H1 (cell line): ENCODE results near the gene FADD. TPM values are rescaled to one million over a fixed set of nuclear protein-coding genes. Genes with fewer than 3 reads are reported as not detected.

Experiments used
- CTCF ChIA-PET: fragments of 300-600 bp; sonication (Branson Sonifier 250); formaldehyde crosslinking; loops from one replicate; lab custom pipeline; 2021; ENCODE audit not compliant: partially characterized antibody; lab: Charles Lee
- POLR2A ChIA-PET: fragments of 300-600 bp; sonication (Branson Sonifier 250); formaldehyde crosslinking; loops from one replicate; lab custom pipeline; 2021; ENCODE audit warnings: inconsistent platforms; ENCODE audit not compliant: partially characterized antibody; lab: Charles Lee
- DNase-seq, 2 experiments: peaks; one replicate each; pipeline versions ENCODE4 v3.0.0 to v3.0.0-alpha.2; 2010 to 2022; ENCODE audit warnings: low spot score in 2 of 2, low read depth in 1 of 2, mixed read lengths in 1 of 2
- FAIRE-seq: peaks from 2 replicates; lab custom pipeline; 2011; peaks lifted over from hg19 to GRCh38; lab: Jason Lieb, UNC
- H2AFZ ChIP-seq: 2 replicates; pipeline ENCODE4 v1.8.1; 2012; ENCODE audit warnings: low read length, inconsistent platforms
- H2AK5ac ChIP-seq: 2 replicates; pipeline ENCODE4 v1.6.1; 2013; ENCODE audit warnings: low read depth, low read length
- H2BK120ac ChIP-seq: replicated peaks from 2 replicates; pipeline ENCODE3; 2013; ENCODE audit warnings: low read depth, low read length, inconsistent platforms
- H2BK12ac ChIP-seq: 2 replicates; pipeline ENCODE4 v1.6.1; 2013; ENCODE audit warnings: low read depth, low read length
- H2BK15ac ChIP-seq: 2 replicates; pipeline ENCODE4 v1.6.1; 2013; ENCODE audit warnings: low read length
- H2BK20ac ChIP-seq: 2 replicates; pipeline ENCODE4 v1.6.1; 2013; ENCODE audit warnings: low read length
- H2BK5ac ChIP-seq: 2 replicates; pipeline ENCODE4 v1.6.1; 2013; ENCODE audit warnings: low read depth, low read length
- H3K14ac ChIP-seq: 2 replicates; pipeline ENCODE4 v1.6.1; 2013; ENCODE audit warnings: inconsistent platforms; ENCODE audit not compliant: insufficient read length
- H3K18ac ChIP-seq: 2 replicates; pipeline ENCODE4 v1.6.1; 2013; ENCODE audit warnings: low read length; ENCODE audit errors: extremely low read depth
- H3K23ac ChIP-seq: 2 replicates; pipeline ENCODE4 v1.6.1; 2013; ENCODE audit warnings: inconsistent platforms; ENCODE audit not compliant: insufficient read length
- H3K23me2 ChIP-seq: 2 replicates; pipeline ENCODE4 v1.6.1; 2013; ENCODE audit warnings: low read depth, low read length
- H3K27ac ChIP-seq: 2 replicates; pipeline ENCODE4 v1.6.1; 2011; ENCODE audit warnings: low read depth, low read length, inconsistent platforms
- H3K27me3 ChIP-seq, 4 experiments: replicated peaks in 1 of 4; 1 replicate in 1 of 4; 2 replicates in 3 of 4; pipeline versions ENCODE4 v1.6.1 to v1.8.1; 2011 to 2013; ENCODE audit warnings: low read length in 3 of 4, mild to moderate bottlenecking in 3 of 4, inconsistent platforms in 2 of 4, mixed read lengths in 2 of 4, moderate library complexity in 1 of 4; ENCODE audit not compliant: control insufficient read depth in 3 of 4, insufficient read depth in 3 of 4; ENCODE audit errors: extremely low read depth in 1 of 4
- H3K36me3 ChIP-seq, 4 experiments: 2 replicates each; pipeline versions ENCODE4 v1.6.1 to v1.8.1; 2011 to 2013; ENCODE audit warnings: mild to moderate bottlenecking in 4 of 4, low read length in 3 of 4, moderate library complexity in 2 of 4, control low read depth in 1 of 4, inconsistent platforms in 1 of 4; ENCODE audit not compliant: insufficient read depth in 4 of 4, control insufficient read depth in 2 of 4
- H3K4ac ChIP-seq: replicated peaks from 2 replicates; pipeline ENCODE3; 2013; ENCODE audit warnings: low read length, low read depth, mixed read lengths, inconsistent platforms; ENCODE audit not compliant: insufficient read length
- H3K4me1 ChIP-seq, 4 experiments: replicated peaks in 1 of 4; 1 replicate in 1 of 4; 2 replicates in 3 of 4; pipeline versions ENCODE4 v1.6.1 to v1.8.1; 2011 to 2013; ENCODE audit warnings: low read length in 3 of 4, inconsistent platforms in 2 of 4, mixed read lengths in 1 of 4; ENCODE audit not compliant: insufficient read depth in 4 of 4, control insufficient read depth in 3 of 4
- H3K4me2 ChIP-seq, 2 experiments: 2 replicates each; pipeline versions ENCODE4 v1.6.1 to v1.8.1; 2011 to 2013; ENCODE audit warnings: low read depth in 2 of 2, low read length in 2 of 2, control low read depth in 1 of 2, inconsistent platforms in 1 of 2, mild to moderate bottlenecking in 1 of 2; ENCODE audit not compliant: insufficient read depth in 1 of 2
- H3K4me3 ChIP-seq, 4 experiments: fragments of 200-600, 300-600 bp in 1 of 4; sonication (generic), shearing (Covaris generic), sonication (Bioruptor Twin) in 1 of 4; 2 replicates each; pipeline versions ENCODE4 v1.5.1 to v1.8.1; 2011 to 2016; ENCODE audit warnings: low read length in 4 of 4, low read depth in 3 of 4, control low read depth in 2 of 4, inconsistent platforms in 2 of 4, mild to moderate bottlenecking in 2 of 4, mixed read lengths in 1 of 4, moderate library complexity in 1 of 4; ENCODE audit not compliant: insufficient read depth in 2 of 4; ENCODE audit errors: extremely low read depth in 1 of 4
- H3K56ac ChIP-seq: replicated peaks from 2 replicates; pipeline ENCODE3; 2013; ENCODE audit warnings: low read depth, mild to moderate bottlenecking, mixed read lengths, low read length, inconsistent platforms; ENCODE audit not compliant: insufficient read length
- H3K79me1 ChIP-seq: 2 replicates; pipeline ENCODE4 v1.6.1; 2013; ENCODE audit warnings: low read depth, low read length, control low read depth
- H3K79me2 ChIP-seq, 2 experiments: 2 replicates each; pipeline versions ENCODE4 v1.6.1 to v1.8.1; 2012 to 2013; ENCODE audit warnings: low read length in 2 of 2, mild to moderate bottlenecking in 2 of 2, inconsistent platforms in 1 of 2; ENCODE audit not compliant: insufficient read depth in 2 of 2, control insufficient read depth in 1 of 2
- H3K9ac ChIP-seq, 4 experiments: replicated peaks in 1 of 4; 1 replicate in 1 of 4; 2 replicates in 3 of 4; pipeline versions ENCODE4 v1.6.1 to v1.8.1; 2011 to 2013; ENCODE audit warnings: low read depth in 3 of 4, low read length in 3 of 4, control low read depth in 2 of 4, mild to moderate bottlenecking in 2 of 4, moderate library complexity in 2 of 4, inconsistent platforms in 1 of 4; ENCODE audit errors: extremely low read depth in 1 of 4
- H3K9me3 ChIP-seq, 2 experiments: 2 replicates each; pipeline versions ENCODE4 v1.6.1 to v1.8.1; 2012 to 2013; ENCODE audit warnings: mild to moderate bottlenecking in 2 of 2, moderate library complexity in 2 of 2, control low read depth in 1 of 2, inconsistent platforms in 1 of 2, low read depth in 1 of 2, low read length in 1 of 2, mixed read lengths in 1 of 2; ENCODE audit not compliant: insufficient read depth in 2 of 2
- H4K20me1 ChIP-seq, 2 experiments: replicated peaks in 1 of 2; 2 replicates each; pipeline versions ENCODE3 to v1.8.1; 2011 to 2013; ENCODE audit warnings: inconsistent platforms in 2 of 2, low read length in 2 of 2, mild to moderate bottlenecking in 1 of 2; ENCODE audit not compliant: insufficient read depth in 2 of 2, control insufficient read depth in 1 of 2
- H4K5ac ChIP-seq: 2 replicates; pipeline ENCODE4 v1.6.1; 2013; ENCODE audit warnings: low read length, low read depth, mixed read lengths, inconsistent platforms; ENCODE audit not compliant: insufficient read length
- H4K8ac ChIP-seq: 2 replicates; pipeline ENCODE4 v1.8.0; 2013; ENCODE audit warnings: mild to moderate bottlenecking, moderate library complexity, low read length, inconsistent platforms; ENCODE audit not compliant: insufficient read depth; ENCODE audit errors: extremely low read depth
- H4K91ac ChIP-seq: replicated peaks from 2 replicates; pipeline ENCODE3; 2013; ENCODE audit warnings: low read length, mixed read lengths, inconsistent platforms; ENCODE audit not compliant: insufficient read length
- BRCA1 ChIP-seq: IDR thresholded peaks from 2 replicates; pipeline ENCODE4 v1.6.1; 2012; ENCODE audit warnings: low read depth, low read length, improper control_type of control experiment
- CBX5 ChIP-seq: fragments of 300-800, 300-1000 bp; sonication (generic); IDR thresholded peaks from 2 replicates; pipeline ENCODE4 v1.7.1; 2016; ENCODE audit warnings: antibody characterized with exemption, low read length, low read depth
- EP300 ChIP-seq, 2 experiments: IDR thresholded peaks; 1 replicate in 1 of 2; 2 replicates in 1 of 2; pipeline ENCODE4 v1.6.1; 2011 to 2012; ENCODE audit warnings: low read depth in 2 of 2, low read length in 2 of 2, mild to moderate bottlenecking in 2 of 2, borderline replicate concordance in 1 of 2, inconsistent platforms in 1 of 2, moderate library complexity in 1 of 2
- GTF2F1 ChIP-seq: IDR thresholded peaks from 2 replicates; pipeline ENCODE4 v1.6.1; 2012; ENCODE audit warnings: low read depth, low read length, improper control_type of control experiment, borderline replicate concordance
- HDAC2 ChIP-seq, 2 experiments: fragments of 300-600 bp in 1 of 2; sonication (generic) in 1 of 2; IDR thresholded peaks; 2 replicates each; pipeline ENCODE4 v1.6.1; 2011 to 2012; ENCODE audit warnings: low read depth in 2 of 2, low read length in 2 of 2, mild to moderate bottlenecking in 2 of 2, moderate library complexity in 2 of 2, borderline replicate concordance in 1 of 2, inconsistent platforms in 1 of 2
- KDM1A ChIP-seq: fragments of 200-600, 300-600 bp; sonication (generic); IDR thresholded peaks from 2 replicates; pipeline ENCODE4 v1.7.1; 2016; ENCODE audit warnings: mild to moderate bottlenecking, low read length, borderline replicate concordance
- KDM5A ChIP-seq: fragments of 200-600 bp; IDR thresholded peaks from 2 replicates; pipeline ENCODE4 v1.7.1; 2012; ENCODE audit warnings: mild to moderate bottlenecking, low read length, inconsistent platforms, mixed read lengths
- NANOG ChIP-seq: IDR thresholded peaks from 2 replicates; pipeline ENCODE4 v1.6.1; 2011; ENCODE audit warnings: low read length, low read depth, mild to moderate bottlenecking, inconsistent platforms; ENCODE audit not compliant: insufficient read depth, poor library complexity, severe bottlenecking
- NRF1 ChIP-seq: IDR thresholded peaks from 2 replicates; pipeline ENCODE4 v1.6.1; 2011; ENCODE audit warnings: mild to moderate bottlenecking, low read depth, low read length, improper control_type of control experiment
- POLR2AphosphoS5 ChIP-seq: IDR thresholded peaks from 2 replicates; pipeline ENCODE4 v1.6.1; 2011; ENCODE audit warnings: low read depth, low read length
- POU5F1 ChIP-seq: IDR thresholded peaks from 2 replicates; pipeline ENCODE4 v1.6.1; 2011; ENCODE audit warnings: low read depth, mild to moderate bottlenecking, low read length, moderate library complexity
- SP1 ChIP-seq: IDR thresholded peaks from 2 replicates; pipeline ENCODE4 v1.6.1; 2011; ENCODE audit warnings: low read depth, low read length
- TEAD4 ChIP-seq: IDR thresholded peaks from 2 replicates; pipeline ENCODE4 v1.6.1; 2012; ENCODE audit warnings: low read depth, low read length, inconsistent platforms, mixed read lengths
- WGBS, 2 experiments: shearing (Covaris generic) in 1 of 2; methylation state at CpG; one replicate each; pipeline versions ENCODE4 v1.1.6 to v1.1.7; 2013 to 2015; ENCODE audit warnings: low lambda C conversion rate in 2 of 2, mixed read lengths in 2 of 2, inconsistent platforms in 1 of 2, low coverage in 1 of 2, missing lambda C conversion rate in 1 of 2; ENCODE audit not compliant: insufficient replicate concordance in 2 of 2, insufficient coverage in 1 of 2, insufficient read length in 1 of 2; ENCODE audit errors: extremely low coverage in 1 of 2, missing lambda C conversion rate in 1 of 2; 5-methylcytosine and 5-hydroxymethylcytosine counted together
- polyA plus RNA-seq, 7 experiments: library from polyadenylated mRNA; depleted of rRNA in 3 of 7; stranded (reverse) in 5 of 7; unstranded in 2 of 7; fragments of >200 nt in 5 of 7; fragments of 200-250 nt in 2 of 7; gene quantifications; 1 replicate in 5 of 7; 2 replicates in 1 of 7; 4 replicates in 1 of 7; pipeline versions ENCODE4 v1.2.1 to v1.2.3, GENCODE V29; 2011 to 2013; ENCODE audit warnings: missing spikeins in 2 of 7, mixed read lengths in 2 of 7
- total RNA-seq: library from RNA; stranded (reverse); fragmentation: NEBNext Ultra II Directional; extraction: Animal tissue kit (Norgen Biotek cat#: 25700); gene quantifications from 2 replicates; pipeline ENCODE4 v1.2.1, GENCODE V29; 2021

The FADD gene
- total and polyA plus RNA-seq, 2 of the 8 experiments (the other 6 are each of a cell fraction or from before 2014, with no cell fraction given): 29.0 to 43.9 TPM

GRCh38 chr11:70210530-70210929 is 7.4 kb downstream of the FADD start:
- Histone ChIP-seq H4K20me1 (peaks cover 9 to 19% of the 10 kb centered on the region in 2 experiments), H3K79me2 (peaks cover 0 to 16% of the 10 kb centered on the region in 2 experiments; a peak in 3 of 4 replicates), H4K91ac (no peak overlapping the region), H2AFZ (no peak overlapping the region), H3K4me1 (peaks cover 0 to 18% (median 3%) of the 10 kb centered on the region in 4 experiments; a peak in 4 of 7 replicates), H3K9ac (no peak overlapping the region), H3K27ac (no peak overlapping the region), H3K23ac (no peak overlapping the region), H3K23me2 (no peaks in the 10 kb centered on the region), H4K5ac (no peak overlapping the region), H3K9me3 (no peaks in the 10 kb centered on the region), H2AK5ac (no peak overlapping the region), H3K79me1 (peaks cover 4% of the 10 kb centered on the region; the same call in 1 of the 2 replicates), H3K4ac (no peak overlapping the region), H3K27me3 (no peaks in the 10 kb centered on the region), H2BK120ac (no peak overlapping the region), H2BK5ac (no peak overlapping the region), H2BK20ac (no peak overlapping the region), H3K36me3 (peaks cover 6 to 21% (median 13%) of the 10 kb centered on the region in 4 experiments), H3K56ac (no peak overlapping the region), H4K8ac (no peak overlapping the region), H3K18ac (no peak overlapping the region), H3K4me2 (no peak overlapping the region), H2BK12ac (0 out of 2 replicates have a peak overlapping the region, but pooled peaks have one; percentile 70), H2BK15ac (no peak overlapping the region), H3K4me3 (no peak overlapping the region), H3K14ac (no peak overlapping the region)
- no peak for DNase-seq
- WGBS, 2 experiments: 93% methylated on average over 5 of the region's 5 CpGs; no CpG with 5 or more reads in 1 of the 2 experiments
- ChIA-PET CTCF (interaction anchor here (0.6 to 0.9 kb wide), 2 partner anchors 10 to 15 kb away, joined by 3 to 4 read pairs; no protein-coding TSS in a partner anchor), POLR2A (interaction anchor here (1.2 kb wide), 1 partner anchor 15 kb away, joined by 3 read pairs; no protein-coding TSS in a partner anchor)
- no peak for FAIRE-seq
- TF ChIP-seq TEAD4 (no peak), POLR2AphosphoS5 (no peak), KDM5A (no peak), BRCA1 (no peak), KDM1A (no peak), POU5F1 (no peak), EP300 (IDR thresholded peaks at IDR 0.05; ENCODE audit: borderline replicate concordance in 1 of 2, low read depth in 2 of 2, low read length in 2 of 2) (no peak), CBX5 (no peak), SP1 (no peak), NANOG (no peak), GTF2F1 (no peak), NRF1 (no peak), HDAC2 (IDR thresholded peaks at IDR 0.05; ENCODE audit: borderline replicate concordance in 1 of 2, low read depth in 2 of 2, low read length in 2 of 2) (no peak)
